GM19351 (cell line): ENCODE data around the gene TMEM9.

Experiments used
- ATAC-seq: cut with Tn5 transposase; IDR thresholded peaks from one replicate; pipeline ENCODE4 v1.9.1; 2021; ENCODE audit warnings: mild to moderate bottlenecking, moderate library complexity; ENCODE audit not compliant: unreplicated experiment

The TMEM9 gene

DNA sequence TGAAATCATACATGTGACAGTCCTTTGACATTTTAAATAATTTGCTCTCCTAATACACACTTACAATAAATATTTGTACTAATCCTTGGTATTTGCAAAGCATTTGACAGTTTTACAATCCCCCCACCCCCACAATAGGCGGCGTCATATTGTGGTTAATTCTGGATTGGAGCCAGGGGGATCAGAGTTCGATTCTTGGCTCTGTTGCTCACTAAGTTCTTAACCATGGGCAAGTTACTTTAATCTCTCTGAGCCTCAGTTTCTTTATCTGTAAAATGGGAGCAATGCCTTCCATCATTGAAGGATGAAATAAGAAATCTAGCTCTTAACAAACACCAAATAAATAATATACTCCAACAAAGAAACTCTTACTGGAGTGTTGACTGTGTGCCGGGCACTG is 65.9 kb downstream of the TMEM9 start:
- no peak for ATAC-seq

DNA sequence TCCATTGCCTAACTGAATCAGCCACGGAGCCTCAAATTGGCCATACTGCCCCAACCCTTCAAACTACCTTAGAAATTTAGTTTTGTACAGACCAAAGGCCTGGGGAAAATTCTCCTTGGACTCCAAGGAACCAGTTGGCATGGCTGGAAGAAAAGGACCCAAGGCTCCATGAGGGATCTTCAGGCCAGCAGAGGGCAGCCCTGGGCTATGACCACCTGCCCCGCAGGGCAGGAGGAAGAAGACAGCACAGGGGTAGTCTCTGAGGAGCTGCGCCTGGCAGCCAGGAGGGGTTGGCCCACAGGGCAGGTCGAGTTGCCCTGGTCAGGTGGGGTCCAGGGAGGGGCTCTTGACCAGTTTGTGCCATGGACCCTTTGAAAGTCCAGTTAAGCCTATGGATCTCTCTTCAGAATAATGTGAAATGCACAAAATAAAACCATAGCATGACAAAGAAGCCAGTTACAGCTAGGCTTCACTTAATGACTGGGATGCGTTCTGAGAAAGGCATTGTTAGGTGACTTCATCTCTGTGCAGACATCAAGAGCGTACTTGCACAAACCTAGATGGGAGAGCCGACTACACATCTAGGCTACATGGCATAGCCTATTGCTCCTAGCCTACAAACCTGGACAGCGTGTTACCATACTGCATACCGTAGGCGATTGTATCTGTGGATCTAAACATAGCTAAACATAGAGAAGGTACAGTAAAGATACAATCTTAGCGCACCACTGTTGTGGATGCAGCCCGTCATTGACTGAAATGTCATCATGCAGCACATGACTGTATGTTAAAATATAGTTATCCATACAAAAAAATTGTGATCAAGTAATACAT is 68.2 kb downstream of the TMEM9 start:
- ATAC-seq: no peak
